ENCODE results near the gene PDXDC1. TPM values are rescaled to one million over a fixed set of nuclear protein-coding genes. Genes with fewer than 3 reads are reported as not detected.

Gene PDXDC1
- total and polyA plus RNA-seq, 2 donors from 2014 or later, result 56.5 to 113 TPM

GRCh38 chr16:15035163-15035729 lies 60.4 kb downstream of the PDXDC1 start:
- no peak overlapping the region for H3K4me3 ChIP-seq (ENCODE audit: low read length in 3 of 3)
- peaks cover 0 to 15% (median 11%) of the 10 kb centered on the region in 3 donors for H3K4me1 ChIP-seq (ENCODE audit: control insufficient read depth in 2 of 3, insufficient read depth in 2 of 3, low read depth in 1 of 3, low read length in 3 of 3)
- no peak overlapping the region for H3K9ac ChIP-seq (ENCODE audit: low read length in 3 of 3)
- H3K36me3 ChIP-seq (ENCODE audit: control insufficient read depth in 2 of 3, insufficient read depth in 3 of 3, low read length in 3 of 3), result peaks cover 4 to 90% (median 53%) of the 10 kb centered on the region in 3 donors
- TF ChIP-seq CTCF (IDR thresholded peaks at IDR 0.05; ENCODE audit: borderline replicate concordance, extremely low read depth, insufficient read depth), result no peak
- intact Hi-C loops (cut with DNase I), result no loop called here
- peak in 2 of 5 donors; percentile 27 to 54 for DNase-seq
- H3K27ac ChIP-seq (ENCODE audit: low read depth in 2 of 2, low read length in 2 of 2), result peak overlapping the region in 1 of 2 donors; percentile 3
- no peaks in the 10 kb centered on the region for H3K27me3 ChIP-seq (ENCODE audit: control insufficient read depth, insufficient read depth, low read length)
- H3K9me3 ChIP-seq (ENCODE audit: control insufficient read depth in 2 of 3, insufficient read depth in 1 of 3, low read length in 3 of 3), result no peaks in the 10 kb centered on the region
- FAIRE-seq, result no peak

- Histone ChIP-seq H3K9ac (ENCODE audit: low read length in 3 of 3) (no peak overlapping the region), H3K9me3 (ENCODE audit: control insufficient read depth in 2 of 3, insufficient read depth in 1 of 3, low read length in 3 of 3) (no peaks in the 10 kb centered on the region), H3K4me1 (ENCODE audit: control insufficient read depth in 2 of 3, insufficient read depth in 2 of 3, low read depth in 1 of 3, low read length in 3 of 3) (peaks cover 0 to 15% (median 14%) of the 10 kb centered on the region in 3 donors), H3K36me3 (ENCODE audit: control insufficient read depth in 2 of 3, insufficient read depth in 3 of 3, low read length in 3 of 3) (peaks cover 2 to 82% (median 43%) of the 10 kb centered on the region in 3 donors), H3K27me3 (ENCODE audit: control insufficient read depth, insufficient read depth, low read length) (no peaks in the 10 kb centered on the region), H3K27ac (ENCODE audit: low read depth in 2 of 2, low read length in 2 of 2) (no peak overlapping the region), H3K4me3 (ENCODE audit: low read length in 3 of 3) (no peak overlapping the region)
- TF ChIP-seq CTCF (IDR thresholded peaks at IDR 0.05; ENCODE audit: borderline replicate concordance, extremely low read depth, insufficient read depth), result no peak
- FAIRE-seq (no peak), DNase-seq (peak in 1 of 5 donors; percentile 42)
- intact Hi-C loops (cut with DNase I), result no loop called here
These were observed 62.2 kb downstream of the PDXDC1 start for GRCh38 chr16:15037003-15037402.

GRCh38 chr16:15037745-15038144 lies 62.9 kb downstream of the PDXDC1 start:
- H3K27me3 ChIP-seq (ENCODE audit: control insufficient read depth, insufficient read depth, low read length), result no peaks in the 10 kb centered on the region
- DNase-seq, result no peak
- FAIRE-seq, result no peak
- no peak overlapping the region for H3K4me3 ChIP-seq (ENCODE audit: low read length in 3 of 3)
- intact Hi-C loops (cut with DNase I), result no loop called here
- peaks cover under 1 to 75% (median 41%) of the 10 kb centered on the region in 3 donors for H3K36me3 ChIP-seq (ENCODE audit: control insufficient read depth in 2 of 3, insufficient read depth in 3 of 3, low read length in 3 of 3)
- H3K9ac ChIP-seq (ENCODE audit: low read length in 3 of 3), result no peak overlapping the region
- H3K27ac ChIP-seq (ENCODE audit: low read depth in 2 of 2, low read length in 2 of 2), result no peak overlapping the region
- H3K9me3 ChIP-seq (ENCODE audit: control insufficient read depth in 2 of 3, insufficient read depth in 1 of 3, low read length in 3 of 3), result no peaks in the 10 kb centered on the region
- H3K4me1 ChIP-seq (ENCODE audit: control insufficient read depth in 2 of 3, insufficient read depth in 2 of 3, low read depth in 1 of 3, low read length in 3 of 3), result peaks cover 0 to 14% (median 14%) of the 10 kb centered on the region in 3 donors
- TF ChIP-seq CTCF (IDR thresholded peaks at IDR 0.05; ENCODE audit: borderline replicate concordance, extremely low read depth, insufficient read depth), result no peak

Data from kidney (tissue), 14 donors.